MM.1S (cell line): Measurements from ENCODE around the gene CFAP70.

Source experiments
- DNase-seq: peaks from one replicate; pipeline ENCODE4 v3.0.0-alpha.2; 2015
- H2AFZ ChIP-seq: fragments of 300-600 bp; sonication (generic); 2 replicates; pipeline ENCODE4 v1.6.0; 2016; ENCODE audit warnings: antibody characterized with exemption, low read length
- H3F3A ChIP-seq: fragments of 300-600 bp; sonication (generic); 2 replicates; pipeline ENCODE4 v1.6.1; 2016; ENCODE audit warnings: mild to moderate bottlenecking, antibody characterized with exemption, low read length, moderate library complexity, mixed read lengths; ENCODE audit not compliant: insufficient read depth
- H3K27ac ChIP-seq: fragments of 300-600 bp; sonication (generic); 2 replicates; pipeline ENCODE4 v1.5.1; 2016; ENCODE audit warnings: mild to moderate bottlenecking, low read length
- H3K27me3 ChIP-seq: fragments of 300-600 bp; sonication (generic); replicated peaks from 2 replicates; pipeline ENCODE4 v1.6.0; 2016; ENCODE audit warnings: low read length; ENCODE audit not compliant: insufficient read depth
- H3K36me3 ChIP-seq: fragments of 300-600 bp; sonication (generic); replicated peaks from 2 replicates; pipeline ENCODE4 v1.6.1; 2016; ENCODE audit warnings: mild to moderate bottlenecking, low read length, mixed read lengths; ENCODE audit not compliant: insufficient read depth
- H3K4me1 ChIP-seq: fragments of 300-600 bp; sonication (generic); 2 replicates; pipeline ENCODE4 v1.6.1; 2016; ENCODE audit warnings: low read length, mixed read lengths
- H3K4me2 ChIP-seq: fragments of 300-600 bp; sonication (generic); 2 replicates; pipeline ENCODE4 v1.6.0; 2016; ENCODE audit warnings: low read depth, low read length
- H3K4me3 ChIP-seq: fragments of 300-600 bp; sonication (generic); 2 replicates; pipeline ENCODE4 v1.5.1; 2016; ENCODE audit warnings: low read length, mixed read lengths
- H3K79me2 ChIP-seq: fragments of 300-600 bp; sonication (generic); 2 replicates; pipeline ENCODE4 v1.6.1; 2016; ENCODE audit warnings: mixed run types, low read length, mixed read lengths
- H3K9ac ChIP-seq: fragments of 300-600 bp; sonication (generic); 2 replicates; pipeline ENCODE4 v1.6.1; 2016; ENCODE audit warnings: low read length, mixed read lengths
- H3K9me2 ChIP-seq: fragments of 300-600 bp; sonication (generic); replicated peaks from 2 replicates; pipeline ENCODE4 v1.6.1; 2016; ENCODE audit warnings: mild to moderate bottlenecking, low read length, mixed read lengths; ENCODE audit not compliant: insufficient read depth
- H3K9me3 ChIP-seq: fragments of 300-600 bp; sonication (generic); replicated peaks from 2 replicates; pipeline ENCODE4 v1.6.1; 2016; ENCODE audit warnings: mild to moderate bottlenecking, low read length, mixed read lengths; ENCODE audit not compliant: insufficient read depth
- H4K20me1 ChIP-seq: fragments of 300-600 bp; sonication (generic); 2 replicates; pipeline ENCODE4 v1.6.1; 2016; ENCODE audit warnings: mild to moderate bottlenecking, low read length, moderate library complexity, mixed read lengths; ENCODE audit not compliant: insufficient read depth
- CTCF ChIP-seq: fragments of 300-600 bp; sonication (generic); IDR thresholded peaks from 2 replicates; pipeline ENCODE4 v1.5.1; 2016; ENCODE audit warnings: antibody characterized with exemption, low read length, mixed read lengths
- EZH2 ChIP-seq: fragments of 300-600 bp; sonication (generic); optimal IDR thresholded peaks from 2 replicates; pipeline ENCODE3; 2017; ENCODE audit warnings: low read depth, mild to moderate bottlenecking, antibody characterized with exemption, low read length, mixed read lengths
- EZH2phosphoT487 ChIP-seq: fragments of 300-600 bp; sonication (generic); IDR thresholded peaks from 2 replicates; pipeline ENCODE4 v1.6.1; 2018; ENCODE audit warnings: antibody characterized with exemption, low read length

The CFAP70 gene

GRCh38 chr10:73406846-73407245 lies 48.2 kb upstream of the CFAP70 start:
- Histone ChIP-seq H4K20me1 (peaks cover 3% of the 10 kb centered on the region), H3K9me2 (no peaks in the 10 kb centered on the region), H3K9ac (no peak overlapping the region), H3K27me3 (no peaks in the 10 kb centered on the region), H3K9me3 (no peaks in the 10 kb centered on the region), H3K79me2 (peaks cover 99% of the 10 kb centered on the region), H2AFZ (no peak overlapping the region), H3K4me2 (no peak overlapping the region), H3K4me1 (no peaks in the 10 kb centered on the region), H3K27ac (no peak overlapping the region), H3K36me3 (0 out of 2 replicates have a peak, but pooled peaks cover 4% of the 10 kb centered on the region), H3K4me3 (no peak overlapping the region), H3F3A (no peaks in the 10 kb centered on the region)
- TF ChIP-seq EZH2phosphoT487 = no peak
- no peak for TF ChIP-seq EZH2
- TF ChIP-seq CTCF = no peak
- DNase-seq = no peak

GRCh38 chr10:73405556-73405955 lies 46.9 kb upstream of the CFAP70 start:
- no peak for DNase-seq
- H3K4me3 ChIP-seq = no peak overlapping the region
- H3K79me2 ChIP-seq = peaks cover 99% of the 10 kb centered on the region
- H3K9ac ChIP-seq = no peak overlapping the region
- no peak overlapping the region for H2AFZ ChIP-seq
- TF ChIP-seq EZH2phosphoT487 (no peak), CTCF (no peak), EZH2 (no peak)
- H4K20me1 ChIP-seq = peaks cover 3% of the 10 kb centered on the region
- no peaks in the 10 kb centered on the region for H3K27me3 ChIP-seq
- H3K27ac ChIP-seq = no peak overlapping the region
- H3F3A ChIP-seq = no peaks in the 10 kb centered on the region
- 0 out of 2 replicates have a peak, but pooled peaks cover 4% of the 10 kb centered on the region for H3K36me3 ChIP-seq
- no peaks in the 10 kb centered on the region for H3K9me3 ChIP-seq
- no peaks in the 10 kb centered on the region for H3K4me1 ChIP-seq
- H3K9me2 ChIP-seq = no peaks in the 10 kb centered on the region
- H3K4me2 ChIP-seq = no peak overlapping the region

GRCh38 chr10:73404690-73405089 lies 46.0 kb upstream of the CFAP70 start:
- H3K27ac ChIP-seq = no peak overlapping the region
- no peak overlapping the region for H3K4me2 ChIP-seq
- H3K4me3 ChIP-seq = no peak overlapping the region
- H3K9me2 ChIP-seq = no peaks in the 10 kb centered on the region
- no peaks in the 10 kb centered on the region for H3F3A ChIP-seq
- H4K20me1 ChIP-seq = peaks cover 3% of the 10 kb centered on the region
- H3K4me1 ChIP-seq = no peaks in the 10 kb centered on the region
- no peaks in the 10 kb centered on the region for H3K27me3 ChIP-seq
- H3K9ac ChIP-seq = no peak overlapping the region
- no peak for TF ChIP-seq EZH2
- TF ChIP-seq CTCF = no peak
- TF ChIP-seq EZH2phosphoT487 = no peak
- H2AFZ ChIP-seq = no peak overlapping the region
- no peak for DNase-seq
- H3K36me3 ChIP-seq = 0 out of 2 replicates have a peak, but pooled peaks cover 4% of the 10 kb centered on the region
- peaks cover 99% of the 10 kb centered on the region for H3K79me2 ChIP-seq
- no peaks in the 10 kb centered on the region for H3K9me3 ChIP-seq
